A673 (cell line): Measurements from ENCODE around the gene CLASP1.

Experiments used
- CTCF ChIP-seq: fragments of 300-800, 200-600 bp; sonication (generic); conservative IDR thresholded peaks from 2 replicates; pipeline ENCODE4 v1.5.1; 2017; ENCODE audit warnings: low read depth, mild to moderate bottlenecking, antibody characterized with exemption, low read length, moderate library complexity, mixed read lengths
- EZH2 ChIP-seq: fragments of 200-600 bp; sonication (generic); IDR thresholded peaks from 2 replicates; pipeline ENCODE4 v1.6.1; 2017; ENCODE audit warnings: borderline replicate concordance, low read depth, mild to moderate bottlenecking, mixed read lengths, antibody characterized with exemption, low read length; ENCODE audit not compliant: poor library complexity, severe bottlenecking

- TF ChIP-seq CTCF (no peak), EZH2 (no peak)
Observed at GRCh38 chr2:121520641-121520994, 128.6 kb downstream of the CLASP1 start.
